HEK293 (cell line): ENCODE data around the gene PCP4.

Experiments used
- CTCF ChIA-PET: fragments of 350-600 bp; formaldehyde crosslinking; extraction: SDS; loops from one replicate; lab custom pipeline; 2021; ENCODE audit warnings: antibody characterized with exemption; lab: Yijun Ruan, JAX
- POLR2A ChIA-PET: fragments of 300-600 bp; formaldehyde crosslinking; extraction: SDS; loops from one replicate; lab custom pipeline; 2020; ENCODE audit warnings: antibody characterized with exemption, inconsistent platforms; lab: Yijun Ruan, JAX
- H3K27ac ChIP-seq: fragments of 200-500 bp; sonication (Bioruptor generic); 2 replicates; pipeline ENCODE4 v1.5.1; 2014; ENCODE audit warnings: low read depth, low read length, control low read depth, inconsistent platforms; ENCODE audit errors: extremely low read depth
- H3K36me3 ChIP-seq, 2 experiments: fragments of 200-500 bp in 1 of 2; sonication (Bioruptor generic) in 1 of 2; 1 replicate in 1 of 2; 2 replicates in 1 of 2; pipeline ENCODE4 v1.5.1; 2014 to 2017; ENCODE audit warnings: inconsistent platforms in 2 of 2, low read length in 2 of 2; ENCODE audit not compliant: control insufficient read depth in 2 of 2, insufficient read depth in 1 of 2
- H3K4me1 ChIP-seq: fragments of 200-500 bp; sonication (Bioruptor generic); 2 replicates; pipeline ENCODE4 v1.5.1; 2014; ENCODE audit warnings: mild to moderate bottlenecking, low read length, inconsistent platforms; ENCODE audit not compliant: control insufficient read depth, insufficient read depth
- H3K4me3 ChIP-seq: 2 replicates; pipeline ENCODE4 v1.5.1; 2011; ENCODE audit warnings: low read depth, mild to moderate bottlenecking, control low read depth, low read length, moderate library complexity
- H3K9me3 ChIP-seq: fragments of 200-500 bp; sonication (Bioruptor generic); 2 replicates; pipeline ENCODE4 v1.5.1; 2014; ENCODE audit warnings: low read depth, low read length, inconsistent platforms; ENCODE audit not compliant: control insufficient read depth, insufficient read depth
- AEBP2 ChIP-seq: fragments of 450-650 bp; formaldehyde crosslinking; IDR thresholded peaks from 2 replicates; pipeline ENCODE4 v1.5.1; 2016; ENCODE audit warnings: missing biosample characterization, missing genetic modification characterization, borderline replicate concordance
- EGR2 ChIP-seq: fragments of 450-650 bp; formaldehyde crosslinking; IDR thresholded peaks from 2 replicates; pipeline ENCODE4 v1.5.1; 2016; ENCODE audit warnings: low read depth, missing biosample characterization, missing genetic modification characterization
- GLI4 ChIP-seq: fragments of 450-650 bp; formaldehyde crosslinking; IDR thresholded peaks from 2 replicates; pipeline ENCODE4 v1.5.1; 2016; ENCODE audit warnings: missing biosample characterization, missing genetic modification characterization
- GLIS2 ChIP-seq: fragments of 450-650 bp; formaldehyde crosslinking; IDR thresholded peaks from 2 replicates; pipeline ENCODE4 v1.5.1; 2016; ENCODE audit warnings: missing biosample characterization, missing genetic modification characterization
- INSM2 ChIP-seq: fragments of 450-650 bp; formaldehyde crosslinking; IDR thresholded peaks from 2 replicates; pipeline ENCODE4 v1.5.1; 2016; ENCODE audit warnings: missing biosample characterization, missing genetic modification characterization
- KLF10 ChIP-seq: fragments of 450-650 bp; IDR thresholded peaks from 2 replicates; pipeline ENCODE4 v1.5.1; 2018; ENCODE audit warnings: missing biosample characterization, mild to moderate bottlenecking, missing genetic modification characterization
- KLF9 ChIP-seq: fragments of 450-650 bp; formaldehyde crosslinking; IDR thresholded peaks from 2 replicates; pipeline ENCODE4 v1.5.1; 2016; ENCODE audit warnings: missing biosample characterization, missing genetic modification characterization, low read depth
- MZF1 ChIP-seq: fragments of 450-650 bp; formaldehyde crosslinking; IDR thresholded peaks from 2 replicates; pipeline ENCODE4 v1.5.1; 2017; ENCODE audit warnings: missing biosample characterization, missing genetic modification characterization, borderline replicate concordance
- SP7 ChIP-seq: fragments of 450-650 bp; formaldehyde crosslinking; IDR thresholded peaks from 2 replicates; pipeline ENCODE4 v1.5.1; 2016; ENCODE audit warnings: missing biosample characterization, missing genetic modification characterization
- TSHZ1 ChIP-seq: fragments of 450-650 bp; formaldehyde crosslinking; IDR thresholded peaks from 2 replicates; pipeline ENCODE4 v1.5.1; 2016; ENCODE audit warnings: missing biosample characterization, missing genetic modification characterization, borderline replicate concordance
- ZFHX2 ChIP-seq: fragments of 450-650 bp; formaldehyde crosslinking; conservative IDR thresholded peaks from 2 replicates; pipeline ENCODE4 v1.5.1; 2016; ENCODE audit warnings: missing biosample characterization, missing genetic modification characterization
- ZNF138 ChIP-seq: fragments of 450-650 bp; formaldehyde crosslinking; IDR thresholded peaks from 2 replicates; pipeline ENCODE4 v1.5.1; 2016; ENCODE audit warnings: missing biosample characterization, missing genetic modification characterization, borderline replicate concordance
- ZNF2 ChIP-seq: fragments of 450-650 bp; formaldehyde crosslinking; IDR thresholded peaks from 2 replicates; pipeline ENCODE4 v1.5.1; 2016; ENCODE audit warnings: missing biosample characterization, missing genetic modification characterization
- ZNF202 ChIP-seq: fragments of 450-650 bp; formaldehyde crosslinking; IDR thresholded peaks from 2 replicates; pipeline ENCODE4 v1.5.1; 2016; ENCODE audit warnings: missing biosample characterization, missing genetic modification characterization, borderline replicate concordance
- ZNF221 ChIP-seq: fragments of 450-650 bp; formaldehyde crosslinking; IDR thresholded peaks from 2 replicates; pipeline ENCODE4 v1.5.1; 2017; ENCODE audit warnings: missing biosample characterization, missing genetic modification characterization, borderline replicate concordance
- ZNF335 ChIP-seq: fragments of 450-650 bp; formaldehyde crosslinking; conservative IDR thresholded peaks from 2 replicates; pipeline ENCODE4 v1.5.1; 2016; ENCODE audit warnings: missing biosample characterization, missing genetic modification characterization
- ZNF366 ChIP-seq: fragments of 450-650 bp; formaldehyde crosslinking; conservative IDR thresholded peaks from 2 replicates; pipeline ENCODE4 v1.5.1; 2016; ENCODE audit warnings: missing biosample characterization, missing genetic modification characterization
- ZNF37A ChIP-seq: fragments of 450-650 bp; IDR thresholded peaks from 2 replicates; pipeline ENCODE4 v1.5.1; 2018; ENCODE audit warnings: missing biosample characterization, missing genetic modification characterization
- ZNF501 ChIP-seq: fragments of 450-650 bp; formaldehyde crosslinking; IDR thresholded peaks from 2 replicates; pipeline ENCODE4 v1.5.1; 2016; ENCODE audit warnings: missing biosample characterization, missing genetic modification characterization
- ZNF560 ChIP-seq: fragments of 450-650 bp; formaldehyde crosslinking; IDR thresholded peaks from 2 replicates; pipeline ENCODE4 v1.5.1; 2017; ENCODE audit warnings: missing biosample characterization, missing genetic modification characterization, borderline replicate concordance
- ZNF623 ChIP-seq: fragments of 450-650 bp; formaldehyde crosslinking; IDR thresholded peaks from 2 replicates; pipeline ENCODE4 v1.5.1; 2016; ENCODE audit warnings: missing biosample characterization, missing genetic modification characterization
- ZNF626 ChIP-seq: fragments of 450-650 bp; sonication (Bioruptor Pico); formaldehyde crosslinking; IDR thresholded peaks from 2 replicates; pipeline ENCODE4 v1.5.1; 2018; ENCODE audit warnings: missing biosample characterization, missing genetic modification characterization, inconsistent platforms
- ZNF707 ChIP-seq: fragments of 450-650 bp; formaldehyde crosslinking; IDR thresholded peaks from 2 replicates; pipeline ENCODE4 v1.5.1; 2016; ENCODE audit warnings: missing biosample characterization, missing genetic modification characterization
- ZSCAN18 ChIP-seq: fragments of 450-650 bp; formaldehyde crosslinking; IDR thresholded peaks from 2 replicates; pipeline ENCODE4 v1.5.1; 2016; ENCODE audit warnings: missing biosample characterization, missing genetic modification characterization
- ZXDB ChIP-seq: fragments of 450-650 bp; formaldehyde crosslinking; IDR thresholded peaks from 2 replicates; pipeline ENCODE4 v1.5.1; 2016; ENCODE audit warnings: missing biosample characterization, missing genetic modification characterization

The PCP4 gene

GRCh38 chr21:39882839-39883195, 15.6 kb downstream of the PCP4 start:
- ChIA-PET POLR2A (no interaction called here), CTCF (interaction anchor here (1.7 kb wide), 1 partner anchor 16 kb away, joined by 11 read pairs; the partner anchor contains the start of gene PCP4)
- no peaks in the 10 kb centered on the region for H3K36me3 ChIP-seq
- H3K9me3 ChIP-seq, result no peaks in the 10 kb centered on the region
- no peaks in the 10 kb centered on the region for H3K4me1 ChIP-seq
- TF ChIP-seq ZNF202 (tag by site-specific recombination) (no peak), ZSCAN18 (tag by site-specific recombination) (no peak), MZF1 (tag by site-specific recombination) (no peak), GLIS2 (tag by site-specific recombination) (no peak), KLF9 (tag by site-specific recombination) (no peak), ZNF623 (no peak), INSM2 (tag by site-specific recombination) (no peak), ZNF138 (no peak), ZNF335 (tag by site-specific recombination) (no peak), ZNF501 (no peak), ZNF707 (tag by site-specific recombination) (no peak), AEBP2 (tag by site-specific recombination) (no peak), ZXDB (tag by site-specific recombination) (no peak), GLI4 (no peak), ZNF221 (tag by site-specific recombination) (no peak), SP7 (tag by site-specific recombination) (no peak)
- TF ChIP-seq, all 188 proteins: peak for 0
- Histone ChIP-seq H3K4me3 (no peak overlapping the region), H3K27ac (no peak overlapping the region)

GRCh38 chr21:39885119-39885848, 18.0 kb downstream of the PCP4 start:
- CTCF ChIA-PET, result no interaction called here
- no peak for TF ChIP-seq KLF10 (tag by site-specific recombination)
- TF ChIP-seq ZNF37A (tag by site-specific recombination), result no peak
- TF ChIP-seq ZNF560, result no peak
- TF ChIP-seq EGR2 (tag by site-specific recombination), result no peak
- TF ChIP-seq ZNF2 (tag by site-specific recombination), result no peak
- no peak for TF ChIP-seq TSHZ1 (tag by site-specific recombination)
- TF ChIP-seq ZFHX2 (tag by site-specific recombination), result no peak
- no peak for TF ChIP-seq ZNF626 (tag by site-specific recombination)
- no peak for TF ChIP-seq ZNF366 (tag by site-specific recombination)
- no peak overlapping the region for H3K4me3 ChIP-seq
- H3K4me1 ChIP-seq, result no peaks in the 10 kb centered on the region
- no peak overlapping the region for H3K27ac ChIP-seq
- no peaks in the 10 kb centered on the region for H3K9me3 ChIP-seq
- H3K36me3 ChIP-seq, result no peaks in the 10 kb centered on the region
- POLR2A ChIA-PET, result no interaction called here
